Subcutaneous abdominal adipose tissue (tissue), 5 donors: Measurements from ENCODE around the gene SCUBE1.

Experiments used
- H3K27ac ChIP-seq: one replicate; pipeline ENCODE4 v1.7.0; 2013; ENCODE audit warnings: low read depth, mild to moderate bottlenecking, inconsistent platforms, low read length, moderate library complexity
- H3K27me3 ChIP-seq, 5 donors: one replicate each; pipeline ENCODE4 v1.7.0; 2013; ENCODE audit warnings: low read length in 5 of 5, inconsistent platforms in 1 of 5; ENCODE audit not compliant: control insufficient read depth in 5 of 5, insufficient read depth in 4 of 5
- H3K36me3 ChIP-seq, 5 donors: one replicate each; pipeline ENCODE4 v1.7.0; 2013; ENCODE audit warnings: low read length in 5 of 5; ENCODE audit not compliant: control insufficient read depth in 5 of 5, insufficient read depth in 5 of 5
- H3K4me1 ChIP-seq, 5 donors: one replicate each; pipeline ENCODE4 v1.7.0; 2013; ENCODE audit warnings: low read length in 5 of 5, mild to moderate bottlenecking in 3 of 5, moderate library complexity in 1 of 5; ENCODE audit not compliant: control insufficient read depth in 5 of 5, insufficient read depth in 5 of 5
- H3K4me3 ChIP-seq, 5 donors: one replicate each; pipeline ENCODE4 v1.7.0; 2013; ENCODE audit warnings: low read length in 5 of 5, low read depth in 1 of 5
- H3K9ac ChIP-seq, 5 donors: one replicate each; pipeline ENCODE4 v1.7.0; 2013; ENCODE audit warnings: low read length in 5 of 5, mild to moderate bottlenecking in 4 of 5, moderate library complexity in 3 of 5
- H3K9me3 ChIP-seq, 5 donors: one replicate each; pipeline ENCODE4 v1.7.0; 2013; ENCODE audit warnings: low read length in 5 of 5; ENCODE audit not compliant: control insufficient read depth in 5 of 5
- donor health status: healthy.
- donor health status: healthy.
- donor health status: healthy.
- donor health status: healthy.
- donor health status: healthy.

SCUBE1 gene

GRCh38 chr22:43187171-43188099 lies 155.7 kb downstream of the SCUBE1 start:
- Histone ChIP-seq H3K9me3 (no peaks in the 10 kb centered on the region), H3K4me3 (peak overlapping the region; percentile 67 to 84 (median 71)), H3K27ac (peak overlapping the region; percentile 74), H3K27me3 (no peaks in the 10 kb centered on the region), H3K9ac (peak overlapping the region; percentile 4 to 79 (median 73)), H3K4me1 (peaks cover 4 to 28% (median 25%) of the 10 kb centered on the region in 5 donors), H3K36me3 (peaks cover 0 to 4% (median 4%) of the 10 kb centered on the region in 5 donors)

GRCh38 chr22:43186272-43187170 lies 156.7 kb downstream of the SCUBE1 start, which contains the start of gene TTLL12:
Gene TTLL12, minus strand, starts transcription at chr22:43187134. Its CDS starts 65 bp downstream, at chr22:43187069.
- peak within 1 kb of the TSS; percentile 4 to 79 (median 73) for H3K9ac ChIP-seq
- H3K4me3 ChIP-seq, result peak within 1 kb of the TSS; percentile 67 to 84 (median 76)
- peaks cover 4 to 28% (median 25%) of the 10 kb centered on the region in 5 donors for H3K4me1 ChIP-seq
- no peaks in the 10 kb centered on the region for H3K9me3 ChIP-seq
- no peaks in the 10 kb centered on the region for H3K27me3 ChIP-seq
- peaks cover 0 to 7% (median 4%) of the 10 kb centered on the region in 5 donors for H3K36me3 ChIP-seq
- H3K27ac ChIP-seq, result peak within 1 kb of the TSS; percentile 74

GRCh38 chr22:43185860-43186261 lies 157.3 kb downstream of the SCUBE1 start:
- peak overlapping the region in 4 of 5 donors; percentile 16 to 71 (median 56) for H3K9ac ChIP-seq
- H3K4me1 ChIP-seq, result peaks cover 4 to 28% (median 25%) of the 10 kb centered on the region in 5 donors
- H3K9me3 ChIP-seq, result no peaks in the 10 kb centered on the region
- H3K27ac ChIP-seq, result no peak overlapping the region
- peaks cover 0 to 13% (median 8%) of the 10 kb centered on the region in 5 donors for H3K36me3 ChIP-seq
- peak overlapping the region; percentile 62 to 76 (median 68) for H3K4me3 ChIP-seq
- no peaks in the 10 kb centered on the region for H3K27me3 ChIP-seq

- H3K9me3 ChIP-seq, result no peaks in the 10 kb centered on the region
- H3K27ac ChIP-seq, result no peak overlapping the region
- no peak overlapping the region for H3K4me3 ChIP-seq
- H3K27me3 ChIP-seq, result no peaks in the 10 kb centered on the region
- H3K9ac ChIP-seq, result no peak overlapping the region
- peaks cover 0 to 33% (median 22%) of the 10 kb centered on the region in 5 donors for H3K36me3 ChIP-seq
- H3K4me1 ChIP-seq, result peaks cover 4 to 28% (median 25%) of the 10 kb centered on the region in 5 donors
Measured at GRCh38 chr22:43183496-43184277, 159.5 kb downstream of the SCUBE1 start.

- H3K9me3 ChIP-seq, result no peaks in the 10 kb centered on the region
- H3K27ac ChIP-seq, result no peak overlapping the region
- no peak overlapping the region for H3K9ac ChIP-seq
- peaks cover 4 to 25% (median 20%) of the 10 kb centered on the region in 5 donors for H3K4me1 ChIP-seq
- no peak overlapping the region for H3K4me3 ChIP-seq
- H3K27me3 ChIP-seq, result no peaks in the 10 kb centered on the region
- H3K36me3 ChIP-seq, result peaks cover 0 to 36% (median 23%) of the 10 kb centered on the region in 5 donors
Measured at GRCh38 chr22:43182726-43183125, 160.4 kb downstream of the SCUBE1 start.

GRCh38 chr22:43182118-43182517 lies 161.1 kb downstream of the SCUBE1 start:
- H3K4me3 ChIP-seq, result no peak overlapping the region
- peaks cover 4 to 23% (median 19%) of the 10 kb centered on the region in 5 donors for H3K4me1 ChIP-seq
- H3K36me3 ChIP-seq, result peaks cover 0 to 41% (median 23%) of the 10 kb centered on the region in 5 donors
- H3K9ac ChIP-seq, result no peak overlapping the region
- no peaks in the 10 kb centered on the region for H3K9me3 ChIP-seq
- no peaks in the 10 kb centered on the region for H3K27me3 ChIP-seq
- no peak overlapping the region for H3K27ac ChIP-seq

- H3K27me3 ChIP-seq, result no peaks in the 10 kb centered on the region
- no peak overlapping the region for H3K27ac ChIP-seq
- H3K4me1 ChIP-seq, result peaks cover 4 to 20% (median 19%) of the 10 kb centered on the region in 5 donors
- no peak overlapping the region for H3K9ac ChIP-seq
- no peaks in the 10 kb centered on the region for H3K9me3 ChIP-seq
- peaks cover 0 to 43% (median 25%) of the 10 kb centered on the region in 5 donors for H3K36me3 ChIP-seq
- H3K4me3 ChIP-seq, result no peak overlapping the region
Measured at GRCh38 chr22:43181321-43182076, 161.7 kb downstream of the SCUBE1 start.

GRCh38 chr22:43180670-43181069 lies 162.5 kb downstream of the SCUBE1 start:
- H3K36me3 ChIP-seq, result peaks cover 0 to 47% (median 28%) of the 10 kb centered on the region in 5 donors

GRCh38 chr22:43179911-43180195 lies 163.3 kb downstream of the SCUBE1 start:
- no peaks in the 10 kb centered on the region for H3K27me3 ChIP-seq
- H3K9me3 ChIP-seq, result no peaks in the 10 kb centered on the region
- H3K27ac ChIP-seq, result no peak overlapping the region
- peaks cover 0 to 54% (median 31%) of the 10 kb centered on the region in 5 donors for H3K36me3 ChIP-seq
- peaks cover 0 to 10% (median 6%) of the 10 kb centered on the region in 5 donors for H3K4me1 ChIP-seq
- H3K9ac ChIP-seq, result no peak overlapping the region
- no peak overlapping the region for H3K4me3 ChIP-seq

More at GRCh38 chr22:43180670-43181069, 162.5 kb downstream of the SCUBE1 start:
- Histone ChIP-seq H3K27me3 (no peaks in the 10 kb centered on the region), H3K9ac (no peak overlapping the region), H3K4me1 (peaks cover 2 to 15% (median 12%) of the 10 kb centered on the region in 5 donors), H3K9me3 (no peaks in the 10 kb centered on the region), H3K27ac (no peak overlapping the region), H3K4me3 (no peak overlapping the region)
